CD4-positive, alpha-beta T cell treated with Interferon gamma for 1 hour (primary cell): ENCODE data around the gene ATP1B1.

Source experiments
- DNase-seq: peaks from one replicate; pipeline ENCODE4 v3.0.0-alpha.2; 2020

ATP1B1 gene

GRCh38 chr1:169106095-169106920 lies at the start of gene ATP1B1:
ATP1B1 (plus strand) TSS chr1:169106690; CDS start chr1:169106830, 140 bp downstream.
- peak; percentile 75 for DNase-seq

GRCh38 chr1:169059421-169059820 lies 47.1 kb upstream of the ATP1B1 start:
- no peak for DNase-seq

- DNase-seq: no peak
Measured at GRCh38 chr1:169060043-169060722, 46.3 kb upstream of the ATP1B1 start.

DNA sequence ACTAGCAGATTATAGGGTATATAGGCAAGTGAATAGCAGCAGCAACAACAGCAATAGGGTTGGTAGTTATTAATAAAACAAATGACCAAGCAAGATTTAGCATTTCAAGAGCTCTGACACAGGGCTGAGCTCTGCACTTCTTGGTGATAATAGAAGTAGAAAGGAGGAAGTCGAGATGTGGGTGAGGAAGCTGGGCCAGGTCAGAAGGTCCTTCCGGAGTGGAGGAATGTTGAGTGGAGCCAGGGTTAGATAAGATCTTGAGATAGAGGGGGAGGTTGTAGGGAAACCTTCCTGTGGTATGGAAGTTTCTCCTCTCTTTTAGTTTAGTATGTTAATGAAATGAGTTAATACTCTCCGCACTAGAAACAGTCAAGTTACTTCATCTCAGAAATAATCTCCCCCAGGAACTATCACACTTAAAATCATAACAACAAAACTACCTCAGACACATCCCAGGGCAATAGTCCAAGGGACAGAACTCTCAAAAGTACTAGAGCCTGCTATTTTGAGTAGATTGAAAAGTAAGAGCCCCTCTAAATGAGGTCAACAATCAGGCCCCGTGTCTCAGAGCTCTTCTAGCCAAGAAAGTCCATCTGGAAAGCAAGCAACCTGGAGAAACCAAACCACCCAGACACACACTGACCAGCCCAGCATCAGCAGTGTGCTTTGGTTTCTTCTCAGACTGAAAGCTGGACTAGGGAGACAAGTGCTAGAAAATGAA lies 45.4 kb upstream of the ATP1B1 start:
- no peak for DNase-seq

GRCh38 chr1:169062152-169062551 lies 44.3 kb upstream of the ATP1B1 start:
- no peak for DNase-seq

GRCh38 chr1:169064103-169064502 lies 42.4 kb upstream of the ATP1B1 start:
- DNase-seq: no peak

GRCh38 chr1:169070547-169070946 lies 35.9 kb upstream of the ATP1B1 start:
- no peak for DNase-seq

DNA sequence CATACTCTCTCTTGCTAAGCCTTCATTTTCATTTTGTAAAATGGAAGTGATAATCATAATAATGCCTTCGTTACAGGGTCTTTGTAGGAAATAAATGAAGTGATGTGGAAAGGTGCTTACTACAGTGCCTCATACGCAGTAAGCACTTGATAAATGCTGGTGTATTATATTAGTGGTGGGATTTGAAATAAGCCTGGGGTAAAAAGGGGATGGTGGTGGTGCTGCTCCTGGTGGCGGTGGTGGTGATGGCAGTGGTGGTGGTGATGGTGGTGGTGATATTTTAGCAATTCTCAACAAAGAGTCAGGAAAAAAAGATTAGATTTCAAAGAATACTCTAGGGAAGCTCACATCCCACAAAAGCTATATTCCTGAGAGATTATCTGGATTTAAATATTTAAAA lies 35.5 kb upstream of the ATP1B1 start:
- DNase-seq: no peak

DNA sequence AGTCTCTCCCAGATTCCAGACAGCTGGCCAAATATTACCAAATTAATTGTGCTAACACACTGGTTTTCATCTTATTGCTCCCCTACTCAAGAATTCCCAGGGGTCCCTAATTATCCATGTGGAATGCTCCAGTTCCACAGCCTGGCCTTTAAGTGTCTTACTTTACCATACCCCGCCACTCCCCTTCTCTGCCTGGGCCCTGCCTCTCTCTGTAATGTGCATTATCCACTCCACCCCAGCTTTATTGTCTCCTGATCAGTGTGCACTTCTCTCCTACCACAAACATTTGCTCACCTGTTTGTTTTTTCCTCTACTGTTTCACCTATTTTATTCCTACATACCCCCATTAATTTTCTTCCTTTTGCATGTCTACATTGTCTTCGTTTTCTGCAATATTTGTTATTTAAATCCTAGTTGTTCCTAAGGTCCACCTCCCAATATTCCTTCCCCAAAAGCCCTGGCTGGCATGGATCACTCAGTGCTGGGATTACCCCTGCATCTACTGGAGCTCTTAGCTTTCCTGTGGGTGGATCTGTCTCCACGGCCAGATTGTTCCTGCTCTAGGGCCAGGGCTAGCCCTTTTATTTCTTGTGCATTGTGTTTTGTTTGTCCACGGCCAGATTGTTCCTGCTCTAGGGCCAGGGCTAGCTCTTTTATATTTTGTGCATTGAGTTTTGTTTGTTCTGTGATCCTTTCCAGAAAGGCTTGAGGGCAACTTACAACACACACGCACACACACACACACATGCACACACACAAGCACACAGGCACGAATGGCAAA lies 33.4 kb upstream of the ATP1B1 start:
- no peak for DNase-seq

DNA sequence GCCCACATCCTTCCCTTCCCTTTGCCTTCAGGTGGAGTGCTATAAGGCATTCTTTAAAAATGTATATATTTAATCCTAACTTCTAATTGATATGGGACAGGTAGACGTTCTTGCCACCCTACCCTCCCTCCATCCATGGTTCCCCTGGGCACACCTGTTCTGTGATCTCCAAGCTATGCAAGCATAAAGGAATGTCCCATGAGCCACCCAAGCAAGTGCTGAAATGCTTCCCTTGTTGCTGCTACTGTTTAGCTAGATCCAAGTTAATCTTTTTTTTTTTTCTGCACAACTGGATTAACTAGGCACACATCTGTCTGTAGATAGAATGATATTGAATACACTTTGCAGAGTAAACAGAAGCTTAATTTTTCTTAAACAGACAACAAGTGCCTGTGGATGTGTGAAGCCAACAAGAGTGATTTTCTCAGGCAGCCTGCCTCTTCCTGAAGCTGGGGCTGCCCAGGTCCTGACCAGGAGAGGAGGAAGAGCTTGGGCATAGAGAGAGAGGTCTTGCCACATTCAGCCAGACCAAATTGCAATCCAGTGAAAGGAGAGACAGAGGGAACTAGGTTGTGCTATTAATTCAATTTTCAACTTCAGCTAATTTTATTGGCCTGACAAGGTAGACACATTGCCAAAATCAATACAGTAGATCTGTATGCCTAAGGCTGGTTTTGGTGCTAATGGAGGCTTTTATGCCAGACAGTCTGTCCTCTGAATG lies 28.2 kb upstream of the ATP1B1 start:
- DNase-seq: no peak

DNA sequence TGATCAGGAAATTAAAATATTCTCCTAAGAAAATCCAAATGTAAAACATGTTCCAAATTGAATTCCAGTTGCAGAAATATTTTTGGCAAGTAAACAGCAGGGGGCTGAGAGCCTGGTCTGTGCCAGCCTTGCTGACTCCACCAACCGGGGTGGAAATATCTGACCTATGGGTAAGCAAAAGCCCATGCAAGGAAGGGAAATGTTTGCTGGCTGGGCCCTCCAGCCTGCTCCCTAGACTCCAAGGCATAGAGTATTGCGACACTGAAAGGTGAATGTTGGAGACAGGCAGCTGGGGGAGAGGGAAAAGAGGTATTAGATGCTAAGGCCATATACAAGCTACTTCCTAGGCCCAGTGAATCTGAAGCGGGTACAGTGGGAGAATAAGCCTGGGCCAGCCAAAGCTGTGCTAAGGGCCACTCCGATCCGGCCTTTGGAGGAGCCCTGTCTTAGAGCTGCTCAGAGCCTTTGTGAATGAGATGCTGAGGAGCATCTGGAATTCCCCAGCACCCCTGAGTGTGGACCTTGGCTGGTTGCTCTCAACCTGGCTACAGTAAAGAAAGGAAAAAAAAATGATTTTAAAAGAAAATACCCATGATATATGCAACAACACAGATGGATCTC lies 24.9 kb upstream of the ATP1B1 start:
- DNase-seq: no peak

DNA sequence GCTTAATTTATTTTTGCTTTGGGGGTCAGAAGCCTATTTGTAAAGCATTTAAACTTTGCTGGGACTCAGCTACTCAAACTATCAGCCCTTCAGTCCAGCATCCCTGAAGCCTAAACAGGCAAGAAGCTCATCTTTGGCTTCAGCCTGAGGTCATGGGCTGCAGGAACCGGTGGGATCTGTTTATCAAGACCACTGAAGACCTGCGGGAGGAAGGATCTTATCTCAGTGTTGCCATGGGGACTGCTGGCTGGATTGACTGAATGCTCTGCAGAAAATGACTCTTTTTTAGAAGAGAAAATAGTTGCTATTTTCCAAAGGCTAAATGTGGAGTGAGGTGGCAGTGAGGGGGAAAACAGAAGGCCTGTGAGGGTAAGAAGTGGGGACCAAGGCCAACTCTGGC lies 20.6 kb upstream of the ATP1B1 start:
- DNase-seq: no peak

- no peak for DNase-seq
Measured at GRCh38 chr1:169086603-169087455, 19.7 kb upstream of the ATP1B1 start.

GRCh38 chr1:169087876-169088275 lies 18.6 kb upstream of the ATP1B1 start:
- no peak for DNase-seq

- no peak for DNase-seq
Measured at GRCh38 chr1:169089776-169090175, 16.7 kb upstream of the ATP1B1 start.

- no peak for DNase-seq
Measured at GRCh38 chr1:169090308-169090899, 16.1 kb upstream of the ATP1B1 start.

- DNase-seq: no peak
Measured at GRCh38 chr1:169090900-169091311, 15.6 kb upstream of the ATP1B1 start.

- no peak for DNase-seq
Measured at GRCh38 chr1:169091480-169091941, 15.0 kb upstream of the ATP1B1 start.

DNA sequence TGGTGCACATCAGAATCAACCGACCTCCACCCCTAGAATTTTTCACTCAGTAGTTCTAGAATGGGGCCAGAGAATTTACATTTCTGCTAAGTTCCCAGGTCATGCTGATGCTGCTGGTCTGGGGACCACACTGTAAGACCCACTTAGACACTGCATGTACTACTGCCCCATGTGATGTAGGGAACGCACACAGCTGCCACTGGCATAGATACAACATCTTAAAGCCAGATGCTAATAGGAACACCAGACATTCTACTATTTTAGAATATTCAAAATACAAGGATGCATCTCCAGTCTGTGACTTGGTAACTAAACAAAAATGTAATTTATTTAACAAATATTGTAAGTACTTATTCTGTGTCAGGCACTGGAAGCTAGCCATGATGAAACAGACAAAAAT lies 14.1 kb upstream of the ATP1B1 start:
- DNase-seq: no peak

- DNase-seq: no peak
Measured at GRCh38 chr1:169094897-169095569, 11.5 kb upstream of the ATP1B1 start.
